GM18507 (cell line): ENCODE results near the gene OR13J1.

Experiments
- DNase-seq: peaks from one replicate; pipeline ENCODE4 v3.0.0; 2011; ENCODE audit warnings: low read depth; ENCODE audit not compliant: insufficient read length; ENCODE audit errors: extremely low spot score
- FAIRE-seq: peaks from 2 replicates; lab custom pipeline; 2011; peaks lifted over from hg19 to GRCh38; lab: Jason Lieb, UNC

The OR13J1 gene

DNA sequence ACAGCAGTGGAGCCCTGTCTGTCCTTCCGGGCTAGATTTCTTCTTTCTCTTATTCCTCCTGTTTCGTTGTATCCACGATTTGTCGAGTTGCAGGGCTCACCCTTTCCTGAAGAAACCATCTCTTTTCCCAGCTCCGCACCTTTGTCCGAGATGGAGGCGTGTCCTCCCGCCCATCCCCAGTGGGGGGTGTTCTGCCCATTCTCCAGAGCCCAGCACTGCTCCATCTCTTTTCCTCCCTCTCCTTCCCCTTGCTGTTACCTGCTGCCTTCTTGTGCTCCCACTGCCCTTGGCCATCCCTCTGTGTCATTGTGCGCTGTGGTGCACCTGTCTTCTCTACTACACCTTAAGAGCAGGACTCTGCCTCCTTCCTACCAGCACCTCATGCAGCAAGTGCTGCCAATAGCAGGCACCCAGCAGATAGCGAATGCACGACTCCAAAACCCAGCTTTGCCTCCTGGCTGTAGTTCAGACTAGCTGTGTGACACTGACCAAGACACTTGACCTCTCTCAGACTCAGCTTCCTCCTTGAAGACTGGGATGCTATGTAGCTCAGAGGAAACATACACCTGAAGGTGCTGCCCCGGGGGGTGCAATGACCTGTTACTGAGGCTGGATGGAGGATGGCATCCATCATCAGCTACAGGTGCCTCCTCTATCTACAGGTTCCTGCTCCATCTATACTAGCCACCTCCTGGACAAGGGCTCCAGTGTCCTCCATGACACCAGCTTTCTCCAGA lies 8.9 kb downstream of the OR13J1 start:
- no peak for DNase-seq
- FAIRE-seq, result no peak

GRCh38 chr9:35859990-35860339 lies 10.2 kb downstream of the OR13J1 start:
- FAIRE-seq (no peak), DNase-seq (no peak)

- FAIRE-seq (no peak), DNase-seq (no peak)
These were observed 10.8 kb downstream of the OR13J1 start for GRCh38 chr9:35859310-35859989.

GRCh38 chr9:35858458-35858857 lies 11.7 kb downstream of the OR13J1 start:
- FAIRE-seq, result no peak
- DNase-seq, result no peak

DNA sequence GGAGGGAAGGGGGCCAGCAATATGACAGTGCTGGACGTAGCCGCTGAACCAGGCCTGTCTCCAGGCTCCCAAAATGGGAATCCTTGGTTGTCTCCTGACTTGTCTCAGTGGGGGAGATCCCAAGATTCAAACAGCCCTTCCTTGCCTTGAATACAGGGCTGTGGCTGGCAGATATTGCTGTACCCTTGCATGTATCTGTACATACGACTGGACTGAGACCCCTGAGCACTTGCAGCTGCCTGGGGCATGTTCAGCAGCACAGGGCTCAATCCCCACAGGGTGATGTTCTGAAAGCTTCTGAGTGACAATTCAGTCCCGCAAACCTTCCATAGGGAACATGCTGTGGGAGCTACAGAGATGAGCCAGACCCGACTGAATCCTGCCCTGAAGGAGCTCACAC lies 13.3 kb downstream of the OR13J1 start:
- no peak for FAIRE-seq
- no peak for DNase-seq

DNA sequence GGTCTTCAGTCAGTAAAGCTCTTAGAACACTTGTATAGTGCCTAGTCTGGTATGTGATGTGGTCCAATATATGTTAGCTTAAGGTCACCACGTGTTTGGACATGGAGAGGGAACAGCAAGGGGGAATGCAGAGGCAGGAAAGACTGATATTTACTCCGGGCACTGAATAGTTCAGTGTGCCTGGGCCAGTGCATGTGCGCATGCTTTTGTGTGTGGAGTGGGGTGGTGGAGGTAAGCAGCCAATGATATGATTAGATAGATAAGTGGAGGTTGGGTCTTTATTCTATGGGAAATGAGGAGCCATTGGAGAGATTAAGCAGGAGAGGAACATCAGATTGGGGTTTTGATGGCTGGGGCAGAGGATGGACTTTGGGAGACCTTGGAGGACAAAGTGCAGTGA lies 14.0 kb downstream of the OR13J1 start:
- no peak for DNase-seq
- no peak for FAIRE-seq

DNA sequence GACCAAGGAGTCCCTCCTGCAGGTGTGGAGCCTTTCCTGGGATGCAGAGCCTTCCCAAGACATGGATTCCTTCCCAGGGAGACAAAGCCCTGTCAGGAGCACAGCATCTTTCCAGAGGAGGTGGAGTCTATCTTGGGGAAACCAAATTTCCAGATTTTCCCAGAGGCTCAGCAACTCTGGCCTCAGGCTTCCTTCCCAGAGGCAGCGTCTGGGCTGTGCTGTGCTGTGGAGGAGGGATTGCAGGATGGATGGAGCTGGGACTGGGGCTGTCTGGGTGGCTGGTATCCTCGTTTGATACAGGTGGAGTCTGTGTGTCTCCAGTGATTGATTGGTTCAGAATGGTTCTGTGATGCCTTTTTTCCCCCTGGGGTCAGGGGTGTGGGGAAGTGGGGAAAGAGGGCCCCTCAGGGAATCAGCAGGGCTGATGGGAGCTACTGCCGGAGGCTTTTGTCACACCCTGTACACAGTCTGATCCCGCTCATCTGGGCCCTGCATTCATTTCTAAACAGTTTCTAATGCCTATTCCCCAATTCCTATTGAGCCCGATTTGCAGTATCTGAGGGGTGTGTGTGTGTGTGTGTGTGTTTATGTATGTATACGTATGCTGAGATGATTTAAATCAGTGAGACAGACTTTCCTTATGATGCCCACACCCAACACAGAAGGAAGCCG lies 16.0 kb downstream of the OR13J1 start:
- no peak for DNase-seq

GRCh38 chr9:35852876-35853865 lies 17.0 kb downstream of the OR13J1 start:
- FAIRE-seq, result no peak

More for the DNA sequence above, 16.0 kb downstream of the OR13J1 start:
- no peak for FAIRE-seq

GRCh38 chr9:35852267-35852815 lies 17.9 kb downstream of the OR13J1 start:
- no peak for FAIRE-seq

More at GRCh38 chr9:35852876-35853865, 17.0 kb downstream of the OR13J1 start:
- no peak for DNase-seq

GRCh38 chr9:35847792-35848572 lies 22.2 kb downstream of the OR13J1 start:
- peak; percentile 95 for FAIRE-seq
- peak; percentile 42 for DNase-seq

More at GRCh38 chr9:35852267-35852815, 17.9 kb downstream of the OR13J1 start:
- DNase-seq, result no peak

- FAIRE-seq (no peak), DNase-seq (no peak)
These were observed 24.1 kb downstream of the OR13J1 start for GRCh38 chr9:35845824-35846771.

DNA sequence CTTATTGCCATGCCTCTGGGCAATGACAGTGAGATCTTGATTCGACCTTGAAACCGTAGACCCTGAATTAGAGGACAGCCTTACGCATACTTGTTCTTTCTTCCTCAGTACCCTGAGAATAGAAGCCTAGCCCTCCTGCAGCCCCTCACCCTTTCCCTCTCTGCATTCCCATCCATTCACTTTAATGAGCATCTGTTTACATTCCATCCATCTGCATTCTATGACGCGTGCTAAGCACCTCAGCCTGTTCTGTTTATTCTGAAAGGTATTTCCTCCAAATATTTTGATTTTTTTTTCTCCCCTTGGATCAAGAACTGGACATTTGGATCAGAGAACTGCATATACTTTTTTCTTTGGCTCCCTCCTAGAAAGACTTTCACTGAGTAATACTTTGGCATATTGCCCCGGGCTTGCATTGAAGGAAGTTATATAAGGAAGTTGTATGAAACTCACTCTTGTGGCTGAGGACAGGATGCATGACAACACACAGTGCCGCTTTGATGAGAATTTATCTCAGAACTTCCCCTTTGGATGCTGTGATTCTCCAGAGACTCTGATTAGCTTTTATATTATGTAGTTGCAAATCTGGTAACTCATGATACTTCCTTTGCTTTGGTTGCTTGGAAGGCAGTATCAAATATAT lies 25.5 kb downstream of the OR13J1 start:
- peak; percentile 79 for FAIRE-seq
- no peak for DNase-seq

DNA sequence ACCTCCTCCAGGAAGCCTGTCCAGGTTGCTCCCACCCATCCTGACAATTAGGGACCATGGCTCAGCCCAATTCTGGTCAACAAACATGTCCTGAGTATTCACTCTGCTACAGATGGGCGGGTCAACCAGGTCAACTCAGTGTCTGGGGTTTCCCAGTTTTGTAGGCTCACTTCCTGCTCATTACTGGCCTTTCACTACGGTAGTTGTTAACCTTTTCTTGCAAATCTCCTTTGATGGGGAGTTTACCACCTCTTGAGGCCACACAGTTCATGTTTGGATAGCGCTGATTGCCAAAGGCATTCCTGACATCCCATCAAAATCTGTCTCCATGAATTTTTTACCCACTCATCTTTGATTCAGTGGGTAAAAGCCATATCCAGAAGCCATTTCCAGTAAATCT lies 27.4 kb downstream of the OR13J1 start:
- DNase-seq (peak; percentile 42), FAIRE-seq (peak; percentile 92)

GRCh38 chr9:35842020-35842745 lies 28.0 kb downstream of the OR13J1 start:
- DNase-seq (no peak), FAIRE-seq (no peak)

DNA sequence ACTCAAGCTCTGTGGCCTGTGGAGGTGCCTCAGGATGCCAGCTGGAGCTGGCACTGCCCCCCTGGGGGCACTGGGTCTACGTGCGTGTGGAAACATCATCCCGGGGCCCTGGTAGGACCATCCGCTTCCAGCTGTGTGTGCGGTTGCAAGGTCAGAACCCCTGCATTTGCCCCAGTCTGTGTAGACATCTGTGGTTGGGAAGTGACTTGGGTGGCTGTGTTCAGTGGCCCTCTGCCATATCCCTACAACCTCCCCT lies 28.6 kb downstream of the OR13J1 start:
- no peak for DNase-seq

GRCh38 chr9:35840881-35841644 lies 29.1 kb downstream of the OR13J1 start:
- FAIRE-seq (no peak), DNase-seq (no peak)

More for the DNA sequence above, 28.6 kb downstream of the OR13J1 start:
- no peak for FAIRE-seq
